Measurements from ENCODE around the gene MIPOL1.

Gene MIPOL1

GRCh38 chr14:37466623-37467088, 268.9 kb downstream of the MIPOL1 start:
- H4K20me1 ChIP-seq (ENCODE audit: insufficient read depth, low read length) = no peaks in the 10 kb centered on the region
- H3K4me1 ChIP-seq (ENCODE audit: insufficient read depth, low read length, severe bottlenecking) = no peaks in the 10 kb centered on the region
- no peaks in the 10 kb centered on the region for H3K36me3 ChIP-seq (ENCODE audit: insufficient read depth, low read length)
- H3F3A ChIP-seq (ENCODE audit: insufficient read depth, low read length) = no peaks in the 10 kb centered on the region
- TF ChIP-seq EZH2 (IDR thresholded peaks at IDR 0.05; ENCODE audit: borderline replicate concordance, low read length) = no peak
- TF ChIP-seq CTCF (IDR thresholded peaks at IDR 0.05; ENCODE audit: low read length) = no peak
- H3K9me2 ChIP-seq (ENCODE audit: low read depth, low read length) = no peaks in the 10 kb centered on the region
- H2AFZ ChIP-seq (ENCODE audit: low read length) = no peak overlapping the region
- no peaks in the 10 kb centered on the region for H3K79me2 ChIP-seq (ENCODE audit: insufficient read depth, low read length)
- no peak overlapping the region for H3K4me2 ChIP-seq (ENCODE audit: low read length)
- H3K4me3 ChIP-seq (ENCODE audit: low read depth, low read length, poor library complexity, severe bottlenecking) = no peak overlapping the region
- no peak overlapping the region for H3K27ac ChIP-seq (ENCODE audit: low read depth, low read length, poor library complexity, severe bottlenecking)
- no peak overlapping the region for H3K9ac ChIP-seq (ENCODE audit: low read length)
- no peaks in the 10 kb centered on the region for H3K27me3 ChIP-seq (ENCODE audit: insufficient read depth, low read length)
- H3K9me3 ChIP-seq (ENCODE audit: low read length) = no peaks in the 10 kb centered on the region

- no peaks in the 10 kb centered on the region for H3K9me3 ChIP-seq (ENCODE audit: low read length)
- H3K9ac ChIP-seq (ENCODE audit: low read length) = no peak overlapping the region
- no peaks in the 10 kb centered on the region for H3K27me3 ChIP-seq (ENCODE audit: insufficient read depth, low read length)
- no peaks in the 10 kb centered on the region for H3K36me3 ChIP-seq (ENCODE audit: insufficient read depth, low read length)
- H4K20me1 ChIP-seq (ENCODE audit: insufficient read depth, low read length) = no peaks in the 10 kb centered on the region
- no peak overlapping the region for H3K4me3 ChIP-seq (ENCODE audit: low read depth, low read length, poor library complexity, severe bottlenecking)
- no peaks in the 10 kb centered on the region for H3K4me1 ChIP-seq (ENCODE audit: insufficient read depth, low read length, severe bottlenecking)
- no peak for TF ChIP-seq EZH2 (IDR thresholded peaks at IDR 0.05; ENCODE audit: borderline replicate concordance, low read length)
- no peak for TF ChIP-seq CTCF (IDR thresholded peaks at IDR 0.05; ENCODE audit: low read length)
- H3K79me2 ChIP-seq (ENCODE audit: insufficient read depth, low read length) = no peaks in the 10 kb centered on the region
- no peak overlapping the region for H3K27ac ChIP-seq (ENCODE audit: low read depth, low read length, poor library complexity, severe bottlenecking)
- H3K9me2 ChIP-seq (ENCODE audit: low read depth, low read length) = no peaks in the 10 kb centered on the region
- no peak overlapping the region for H2AFZ ChIP-seq (ENCODE audit: low read length)
- no peaks in the 10 kb centered on the region for H3F3A ChIP-seq (ENCODE audit: insufficient read depth, low read length)
- H3K4me2 ChIP-seq (ENCODE audit: low read length) = no peak overlapping the region
These were observed 271.9 kb downstream of the MIPOL1 start for GRCh38 chr14:37469650-37470049.

GRCh38 chr14:37470251-37470650, 272.5 kb downstream of the MIPOL1 start:
- no peak overlapping the region for H3K4me2 ChIP-seq (ENCODE audit: low read length)

More at GRCh38 chr14:37470251-37470650, 272.5 kb downstream of the MIPOL1 start:
- Histone ChIP-seq H3K27me3 (ENCODE audit: insufficient read depth, low read length) (no peaks in the 10 kb centered on the region), H3K9ac (ENCODE audit: low read length) (no peak overlapping the region), H3K4me1 (ENCODE audit: insufficient read depth, low read length, severe bottlenecking) (no peaks in the 10 kb centered on the region), H3K9me2 (ENCODE audit: low read depth, low read length) (no peaks in the 10 kb centered on the region), H3K36me3 (ENCODE audit: insufficient read depth, low read length) (no peaks in the 10 kb centered on the region), H3K79me2 (ENCODE audit: insufficient read depth, low read length) (no peaks in the 10 kb centered on the region), H2AFZ (ENCODE audit: low read length) (no peak overlapping the region), H3K27ac (ENCODE audit: low read depth, low read length, poor library complexity, severe bottlenecking) (no peak overlapping the region), H4K20me1 (ENCODE audit: insufficient read depth, low read length) (no peaks in the 10 kb centered on the region), H3F3A (ENCODE audit: insufficient read depth, low read length) (no peaks in the 10 kb centered on the region), H3K4me3 (ENCODE audit: low read depth, low read length, poor library complexity, severe bottlenecking) (no peak overlapping the region), H3K9me3 (ENCODE audit: low read length) (no peaks in the 10 kb centered on the region)
- TF ChIP-seq EZH2 (IDR thresholded peaks at IDR 0.05; ENCODE audit: borderline replicate concordance, low read length) (no peak), CTCF (IDR thresholded peaks at IDR 0.05; ENCODE audit: low read length) (no peak)
